Karpas-422 (cell line): ENCODE measurements around the gene CRYZL1. TPM values are rescaled to one million over a fixed set of nuclear protein-coding genes. Genes with fewer than 3 reads are reported as not detected.

Experiments used
- DNase-seq: peaks from one replicate; pipeline ENCODE4 v3.0.0-alpha.2; 2015
- H2AFZ ChIP-seq: fragments of 200-600 bp; sonication (generic); 2 replicates; pipeline ENCODE4 v1.6.1; 2014; ENCODE audit warnings: antibody characterized with exemption, low read length, mixed read lengths
- H3K27ac ChIP-seq: fragments of 200-600 bp; sonication (generic); 2 replicates; pipeline ENCODE4 v1.5.1; 2014; ENCODE audit warnings: mild to moderate bottlenecking, low read length, moderate library complexity
- H3K27me3 ChIP-seq: fragments of 200-600 bp; sonication (generic); 2 replicates; pipeline ENCODE4 v1.6.1; 2014; ENCODE audit warnings: low read length, mixed read lengths
- H3K36me3 ChIP-seq: fragments of 200-600 bp; sonication (generic); 2 replicates; pipeline ENCODE4 v1.6.1; 2014; ENCODE audit warnings: low read length, mixed read lengths; ENCODE audit not compliant: insufficient read depth
- H3K4me1 ChIP-seq: fragments of 200-600 bp; sonication (generic); 2 replicates; pipeline ENCODE4 v1.6.1; 2014; ENCODE audit warnings: mild to moderate bottlenecking, low read length, mixed read lengths
- H3K4me2 ChIP-seq: fragments of 200-600 bp; sonication (generic); 2 replicates; pipeline ENCODE4 v1.6.1; 2014; ENCODE audit warnings: low read length, low read depth, mild to moderate bottlenecking; ENCODE audit not compliant: poor library complexity, severe bottlenecking
- H3K4me3 ChIP-seq: fragments of 200-600 bp; sonication (generic); 2 replicates; pipeline ENCODE4 v1.5.1; 2014; ENCODE audit warnings: mild to moderate bottlenecking, antibody characterized with exemption, low read length, mixed read lengths
- H3K79me2 ChIP-seq: fragments of 200-600 bp; sonication (generic); 2 replicates; pipeline ENCODE4 v1.6.1; 2014; ENCODE audit warnings: mild to moderate bottlenecking, low read length, mixed read lengths
- H3K9ac ChIP-seq: fragments of 200-600 bp; sonication (generic); 2 replicates; pipeline ENCODE4 v1.6.0; 2014; ENCODE audit warnings: low read length
- H3K9me2 ChIP-seq: fragments of 200-600 bp; sonication (generic), shearing (Covaris generic); replicated peaks from 2 replicates; pipeline ENCODE4 v1.6.0; 2014; ENCODE audit warnings: mild to moderate bottlenecking, low read length, moderate library complexity; ENCODE audit not compliant: insufficient read depth
- H3K9me3 ChIP-seq: fragments of 300-700, 200-600 bp; sonication (generic); 2 replicates; pipeline ENCODE4 v1.6.1; 2014; ENCODE audit warnings: low read length, mixed read lengths
- H4K20me1 ChIP-seq: fragments of 200-600 bp; sonication (generic); 2 replicates; pipeline ENCODE4 v1.6.1; 2014; ENCODE audit warnings: mild to moderate bottlenecking, antibody characterized with exemption, low read length, low read depth; ENCODE audit not compliant: insufficient read depth
- total RNA-seq: library from RNA; depleted of rRNA; stranded (reverse); fragments of >200 nt; shearing (Covaris generic); gene quantifications from 2 replicates; pipeline ENCODE4 v1.2.3, GENCODE V29; 2014; ENCODE audit warnings: low replicate concordance

Gene CRYZL1
- total RNA-seq, 1 experiment from 2014 or later = 43.6 TPM

DNA sequence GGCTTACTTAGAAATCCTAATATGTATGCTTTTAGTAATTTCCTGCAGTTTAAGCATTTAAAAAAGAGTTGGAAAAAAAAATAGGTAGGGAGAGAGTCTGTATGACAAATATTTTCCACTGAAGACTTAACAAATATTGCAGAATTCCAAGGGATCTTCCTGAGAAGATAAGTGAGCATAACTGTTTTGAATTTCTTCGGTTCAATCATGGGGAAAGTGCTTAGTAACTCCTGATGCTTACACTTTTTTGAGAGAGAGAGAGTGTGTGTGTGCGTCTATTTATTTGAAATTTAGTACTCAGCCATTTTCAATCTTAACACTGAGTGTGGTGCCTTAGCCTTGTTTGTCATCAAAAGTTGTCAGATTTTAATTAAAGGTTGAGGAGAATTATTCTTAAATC, 80.2 kb downstream of the CRYZL1 start:
- Histone ChIP-seq H3K79me2 (peaks cover 91% of the 10 kb centered on the region), H3K27me3 (no peaks in the 10 kb centered on the region), H2AFZ (no peak overlapping the region), H3K4me1 (no peaks in the 10 kb centered on the region), H3K9ac (no peak overlapping the region), H3K4me3 (no peak overlapping the region), H4K20me1 (peaks cover 33% of the 10 kb centered on the region), H3K27ac (no peak overlapping the region), H3K4me2 (no peak overlapping the region), H3K9me3 (no peaks in the 10 kb centered on the region), H3K36me3 (peaks cover 76% of the 10 kb centered on the region), H3K9me2 (no peaks in the 10 kb centered on the region)
- DNase-seq = no peak

- no peak overlapping the region for H3K4me2 ChIP-seq
- H3K9me3 ChIP-seq = no peaks in the 10 kb centered on the region
- no peaks in the 10 kb centered on the region for H3K9me2 ChIP-seq
- no peak for DNase-seq
- no peaks in the 10 kb centered on the region for H3K4me1 ChIP-seq
- no peak overlapping the region for H3K4me3 ChIP-seq
- H3K79me2 ChIP-seq = peaks cover 92% of the 10 kb centered on the region
- H3K27me3 ChIP-seq = no peaks in the 10 kb centered on the region
- H3K27ac ChIP-seq = no peak overlapping the region
- H4K20me1 ChIP-seq = peaks cover 36% of the 10 kb centered on the region
- H3K9ac ChIP-seq = no peak overlapping the region
- no peak overlapping the region for H2AFZ ChIP-seq
- H3K36me3 ChIP-seq = peaks cover 77% of the 10 kb centered on the region
Measured at GRCh38 chr21:33560965-33561364, 80.6 kb downstream of the CRYZL1 start.

- no peaks in the 10 kb centered on the region for H3K9me2 ChIP-seq
- no peak overlapping the region for H3K4me2 ChIP-seq
- no peak overlapping the region for H3K27ac ChIP-seq
- H3K4me1 ChIP-seq = no peaks in the 10 kb centered on the region
- peaks cover 83% of the 10 kb centered on the region for H3K36me3 ChIP-seq
- H3K79me2 ChIP-seq = peaks cover 92% of the 10 kb centered on the region
- H3K9me3 ChIP-seq = no peaks in the 10 kb centered on the region
- no peaks in the 10 kb centered on the region for H3K27me3 ChIP-seq
- no peak overlapping the region for H3K4me3 ChIP-seq
- H2AFZ ChIP-seq = no peak overlapping the region
- no peak overlapping the region for H3K9ac ChIP-seq
- peaks cover 45% of the 10 kb centered on the region for H4K20me1 ChIP-seq
- no peak for DNase-seq
Measured at GRCh38 chr21:33559813-33560212, 81.7 kb downstream of the CRYZL1 start.

- Histone ChIP-seq H3K4me1 (no peaks in the 10 kb centered on the region), H3K9ac (no peak overlapping the region), H3K79me2 (peaks cover 95% of the 10 kb centered on the region), H3K9me3 (no peaks in the 10 kb centered on the region), H3K36me3 (peaks cover 87% of the 10 kb centered on the region), H3K9me2 (no peaks in the 10 kb centered on the region), H2AFZ (no peak overlapping the region), H4K20me1 (peaks cover 53% of the 10 kb centered on the region), H3K4me2 (no peak overlapping the region), H3K4me3 (no peak overlapping the region), H3K27me3 (no peaks in the 10 kb centered on the region), H3K27ac (no peak overlapping the region)
- no peak for DNase-seq
Measured at GRCh38 chr21:33558777-33559421, 82.6 kb downstream of the CRYZL1 start.

GRCh38 chr21:33557447-33557846, 84.1 kb downstream of the CRYZL1 start:
- Histone ChIP-seq H3K4me1 (no peaks in the 10 kb centered on the region), H2AFZ (no peak overlapping the region), H3K36me3 (peaks cover 88% of the 10 kb centered on the region), H3K27ac (no peak overlapping the region), H3K79me2 (peaks cover 95% of the 10 kb centered on the region), H3K4me2 (no peak overlapping the region), H4K20me1 (peaks cover 68% of the 10 kb centered on the region), H3K9me2 (no peaks in the 10 kb centered on the region), H3K9me3 (no peaks in the 10 kb centered on the region), H3K9ac (no peak overlapping the region), H3K4me3 (no peak overlapping the region), H3K27me3 (no peaks in the 10 kb centered on the region)
- DNase-seq = no peak

- no peak for DNase-seq
- Histone ChIP-seq H3K9me2 (no peaks in the 10 kb centered on the region), H3K36me3 (peaks cover 93% of the 10 kb centered on the region), H3K4me3 (no peak overlapping the region), H3K4me2 (no peak overlapping the region), H3K4me1 (no peaks in the 10 kb centered on the region), H2AFZ (no peak overlapping the region), H4K20me1 (peaks cover 93% of the 10 kb centered on the region), H3K9me3 (no peaks in the 10 kb centered on the region), H3K27ac (no peak overlapping the region), H3K79me2 (peaks cover 98% of the 10 kb centered on the region), H3K27me3 (no peaks in the 10 kb centered on the region), H3K9ac (no peak overlapping the region)
Measured at GRCh38 chr21:33554982-33555344, 86.6 kb downstream of the CRYZL1 start.

- Histone ChIP-seq H3K9ac (no peak overlapping the region), H3K27ac (no peak overlapping the region), H3K4me1 (no peaks in the 10 kb centered on the region), H3K4me2 (no peak overlapping the region), H3K36me3 (peaks cover 93% of the 10 kb centered on the region), H3K4me3 (no peak overlapping the region), H3K27me3 (no peaks in the 10 kb centered on the region), H3K9me3 (no peaks in the 10 kb centered on the region), H3K9me2 (no peaks in the 10 kb centered on the region), H2AFZ (no peak overlapping the region), H4K20me1 (peaks cover 93% of the 10 kb centered on the region), H3K79me2 (peaks cover 98% of the 10 kb centered on the region)
- DNase-seq = no peak
Measured at GRCh38 chr21:33554236-33554981, 87.1 kb downstream of the CRYZL1 start.

DNA sequence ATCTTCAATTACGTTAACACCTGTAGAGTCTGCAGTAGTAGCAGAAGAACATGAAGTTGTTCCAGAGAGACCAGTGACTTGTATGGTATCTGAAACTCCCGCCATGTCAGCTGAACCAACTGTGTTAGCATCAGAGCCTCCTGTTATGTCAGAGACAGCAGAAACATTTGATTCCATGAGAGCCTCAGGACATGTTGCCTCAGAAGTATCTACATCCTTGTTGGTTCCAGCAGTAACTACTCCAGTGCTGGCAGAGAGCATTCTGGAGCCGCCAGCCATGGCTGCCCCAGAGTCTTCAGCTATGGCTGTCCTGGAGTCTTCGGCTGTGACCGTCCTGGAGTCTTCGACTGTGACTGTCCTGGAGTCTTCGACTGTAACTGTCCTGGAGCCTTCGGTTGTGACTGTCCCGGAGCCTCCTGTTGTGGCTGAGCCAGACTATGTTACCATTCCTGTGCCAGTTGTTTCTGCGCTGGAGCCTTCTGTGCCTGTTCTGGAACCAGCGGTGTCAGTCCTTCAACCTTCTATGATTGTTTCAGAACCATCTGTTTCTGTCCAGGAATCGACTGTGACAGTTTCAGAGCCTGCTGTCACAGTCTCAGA, 88.4 kb downstream of the CRYZL1 start:
- peaks cover 93% of the 10 kb centered on the region for H3K36me3 ChIP-seq
- H3K27ac ChIP-seq = no peak overlapping the region
- H3K27me3 ChIP-seq = no peaks in the 10 kb centered on the region
- no peak overlapping the region for H3K4me2 ChIP-seq
- no peaks in the 10 kb centered on the region for H3K9me3 ChIP-seq
- no peak overlapping the region for H2AFZ ChIP-seq
- H3K4me1 ChIP-seq = no peaks in the 10 kb centered on the region
- DNase-seq = no peak
- H3K4me3 ChIP-seq = no peak overlapping the region
- peaks cover 98% of the 10 kb centered on the region for H3K79me2 ChIP-seq
- peaks cover 91% of the 10 kb centered on the region for H4K20me1 ChIP-seq
- H3K9me2 ChIP-seq = no peaks in the 10 kb centered on the region
- H3K9ac ChIP-seq = no peak overlapping the region
